ENCODE measurements around the gene CD7.

The CD7 gene

GRCh38 chr17:82328141-82328993 is 11.0 kb upstream of the CD7 start:
- no peak for DNase-seq (ENCODE audit: low read depth)

- DNase-seq (ENCODE audit: low read depth), result no peak
Measured at GRCh38 chr17:82327757-82328140, 10.3 kb upstream of the CD7 start.

GRCh38 chr17:82327289-82327688 is 9.9 kb upstream of the CD7 start:
- DNase-seq (ENCODE audit: low read depth), result no peak

GRCh38 chr17:82325286-82326180 is 8.1 kb upstream of the CD7 start:
- no peak for DNase-seq (ENCODE audit: low read depth)

- no peak for DNase-seq (ENCODE audit: low read depth)
Measured at GRCh38 chr17:82324566-82325285, 7.3 kb upstream of the CD7 start.

- DNase-seq (ENCODE audit: low read depth), result no peak
Measured at GRCh38 chr17:82323514-82324234, 6.3 kb upstream of the CD7 start.

GRCh38 chr17:82322526-82323453 is 5.4 kb upstream of the CD7 start:
- no peak for DNase-seq (ENCODE audit: low read depth)

- no peak for DNase-seq (ENCODE audit: low read depth)
Measured at GRCh38 chr17:82321947-82322466, 4.6 kb upstream of the CD7 start.

- DNase-seq (ENCODE audit: low read depth), result no peak
Measured at GRCh38 chr17:82320956-82321927, 3.8 kb upstream of the CD7 start.

- DNase-seq (ENCODE audit: low read depth), result no peak
Measured at GRCh38 chr17:82320140-82320840, 2.9 kb upstream of the CD7 start.

- no peak for DNase-seq (ENCODE audit: low read depth)
Measured at GRCh38 chr17:82319619-82320062, 2.2 kb upstream of the CD7 start.

GRCh38 chr17:82318772-82319606 is 1.6 kb upstream of the CD7 start:
- DNase-seq (ENCODE audit: low read depth), result no peak

- no peak for DNase-seq (ENCODE audit: low read depth)
Measured at GRCh38 chr17:82318169-82318498, 726 bp upstream of the CD7 start.

GRCh38 chr17:82316651-82317393 is 586 bp downstream of the CD7 start:
- no peak for DNase-seq (ENCODE audit: low read depth)

- DNase-seq (ENCODE audit: low read depth), result no peak
Measured at GRCh38 chr17:82315703-82316358, 1.6 kb downstream of the CD7 start.
